Hepatocyte (in vitro differentiated cells): ENCODE results near the gene RHOT1.
"Not testable (repeated sequence)": the region's sequence is repeated elsewhere in the genome, so short reads cannot be mapped to it uniquely, and the experiment has no call there.

Source experiments
- EZH2 ChIP-seq: fragments of 200-600 bp; sonication (generic); IDR thresholded peaks from 2 replicates; pipeline ENCODE4 v1.6.1; 2016; ENCODE audit warnings: antibody characterized with exemption, mild to moderate bottlenecking, borderline replicate concordance
- EZH2phosphoT487 ChIP-seq: fragments of 200-600 bp; sonication (generic); IDR thresholded peaks from one replicate; pipeline ENCODE4 v1.6.1; 2018; ENCODE audit warnings: antibody characterized with exemption, mild to moderate bottlenecking, low read depth, moderate library complexity; ENCODE audit not compliant: unreplicated experiment, severe bottlenecking
- TF ChIP-seq, protein P1 (sequence below): fragments of 200-600 bp; sonication (generic); IDR thresholded peaks from 2 replicates; pipeline ENCODE4 v1.5.1; 2016; ENCODE audit warnings: antibody characterized with exemption, mild to moderate bottlenecking; ENCODE audit not compliant: poor library complexity

GRCh38 chr17:32179103-32179502 lies 36.8 kb downstream of the RHOT1 start:
- TF ChIP-seq, protein P1, sequence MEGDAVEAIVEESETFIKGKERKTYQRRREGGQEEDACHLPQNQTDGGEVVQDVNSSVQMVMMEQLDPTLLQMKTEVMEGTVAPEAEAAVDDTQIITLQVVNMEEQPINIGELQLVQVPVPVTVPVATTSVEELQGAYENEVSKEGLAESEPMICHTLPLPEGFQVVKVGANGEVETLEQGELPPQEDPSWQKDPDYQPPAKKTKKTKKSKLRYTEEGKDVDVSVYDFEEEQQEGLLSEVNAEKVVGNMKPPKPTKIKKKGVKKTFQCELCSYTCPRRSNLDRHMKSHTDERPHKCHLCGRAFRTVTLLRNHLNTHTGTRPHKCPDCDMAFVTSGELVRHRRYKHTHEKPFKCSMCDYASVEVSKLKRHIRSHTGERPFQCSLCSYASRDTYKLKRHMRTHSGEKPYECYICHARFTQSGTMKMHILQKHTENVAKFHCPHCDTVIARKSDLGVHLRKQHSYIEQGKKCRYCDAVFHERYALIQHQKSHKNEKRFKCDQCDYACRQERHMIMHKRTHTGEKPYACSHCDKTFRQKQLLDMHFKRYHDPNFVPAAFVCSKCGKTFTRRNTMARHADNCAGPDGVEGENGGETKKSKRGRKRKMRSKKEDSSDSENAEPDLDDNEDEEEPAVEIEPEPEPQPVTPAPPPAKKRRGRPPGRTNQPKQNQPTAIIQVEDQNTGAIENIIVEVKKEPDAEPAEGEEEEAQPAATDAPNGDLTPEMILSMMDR: not testable (repeated sequence)
- not testable (repeated sequence) for TF ChIP-seq EZH2, EZH2phosphoT487
